Testis (tissue), 3 donors: ENCODE measurements around the gene SH3BP2. TPM values are rescaled to one million over a fixed set of nuclear protein-coding genes. Genes with fewer than 3 reads are reported as not detected.

Experiments used
- DNase-seq: peaks from one replicate; pipeline ENCODE4 v3.0.0-alpha.2; 2019
- H3K27ac ChIP-seq, 2 donors: fragments of 200-600 bp; sonication (generic); one replicate each; pipeline ENCODE4 v1.5.1; 2019
- H3K27me3 ChIP-seq: fragments of 200-600 bp; sonication (generic); one replicate; pipeline ENCODE4 v1.5.1; 2019
- H3K36me3 ChIP-seq: fragments of 200-600 bp; sonication (generic); one replicate; pipeline ENCODE4 v1.5.1; 2017; ENCODE audit warnings: low read depth; ENCODE audit errors: missing control alignments
- H3K4me1 ChIP-seq: fragments of 200-600 bp; sonication (generic); one replicate; pipeline ENCODE4 v1.5.1; 2019
- H3K4me3 ChIP-seq, 2 donors: fragments of 200-600 bp; sonication (generic); one replicate each; pipeline ENCODE4 v1.5.1; 2017 to 2019
- H3K9me3 ChIP-seq: fragments of 200-600 bp; sonication (generic); one replicate; pipeline ENCODE4 v1.5.1; 2017
- POLR2A ChIP-seq: fragments of 450-650 bp; IDR thresholded peaks from one replicate; pipeline ENCODE4 v1.6.1; 2017; ENCODE audit warnings: antibody characterized with exemption, mild to moderate bottlenecking, moderate library complexity
- WGBS, 2 donors: methylation state at CpG; one replicate each; pipeline ENCODE4 v1.1.5; 2018; 5-methylcytosine and 5-hydroxymethylcytosine counted together
- intact Hi-C: fragments of 100-400 bp; cut with DNase I; formaldehyde crosslinking; loops from one replicate; pipeline ENCODE4 v1.15.1; 2023; ENCODE audit warnings: low total_unique reads
- polyA plus RNA-seq: library from polyadenylated mRNA; stranded (reverse); fragments of 350-450 nt; fragmentation: Illumina TruSeq; extraction: RNeasy Lipid Tissue Mini Kit (QIAGEN cat#74804); gene quantifications from one replicate; pipeline ENCODE4 v1.2.3, GENCODE V29; 2014; ENCODE audit warnings: low read depth, low replicate concordance; ENCODE audit not compliant: insufficient read depth
- total RNA-seq, 2 donors: library from RNA; depleted of rRNA; stranded (reverse); fragments of >200 nt; gene quantifications; one replicate each; pipeline ENCODE4 v1.2.3, GENCODE V29; 2016
- TF ChIP-seq, protein P1 (sequence below), 3 experiments: fragments of 450-650 bp in 2 of 3; fragments of 200-600 bp in 1 of 3; sonication (generic) in 1 of 3; IDR thresholded peaks; one replicate each; pipeline ENCODE4 v1.5.1; 2016 to 2019; ENCODE audit warnings: antibody characterized with exemption in 3 of 3, mild to moderate bottlenecking in 2 of 3, moderate library complexity in 1 of 3

SH3BP2 gene
- total and polyA plus RNA-seq, 3 donors from 2014 or later = 26.6 to 47.3 (median 45.0) TPM

GRCh38 chr4:2868877-2869487, 76.1 kb downstream of the SH3BP2 start:
- TF ChIP-seq POLR2A = no peak
- TF ChIP-seq, protein P1, sequence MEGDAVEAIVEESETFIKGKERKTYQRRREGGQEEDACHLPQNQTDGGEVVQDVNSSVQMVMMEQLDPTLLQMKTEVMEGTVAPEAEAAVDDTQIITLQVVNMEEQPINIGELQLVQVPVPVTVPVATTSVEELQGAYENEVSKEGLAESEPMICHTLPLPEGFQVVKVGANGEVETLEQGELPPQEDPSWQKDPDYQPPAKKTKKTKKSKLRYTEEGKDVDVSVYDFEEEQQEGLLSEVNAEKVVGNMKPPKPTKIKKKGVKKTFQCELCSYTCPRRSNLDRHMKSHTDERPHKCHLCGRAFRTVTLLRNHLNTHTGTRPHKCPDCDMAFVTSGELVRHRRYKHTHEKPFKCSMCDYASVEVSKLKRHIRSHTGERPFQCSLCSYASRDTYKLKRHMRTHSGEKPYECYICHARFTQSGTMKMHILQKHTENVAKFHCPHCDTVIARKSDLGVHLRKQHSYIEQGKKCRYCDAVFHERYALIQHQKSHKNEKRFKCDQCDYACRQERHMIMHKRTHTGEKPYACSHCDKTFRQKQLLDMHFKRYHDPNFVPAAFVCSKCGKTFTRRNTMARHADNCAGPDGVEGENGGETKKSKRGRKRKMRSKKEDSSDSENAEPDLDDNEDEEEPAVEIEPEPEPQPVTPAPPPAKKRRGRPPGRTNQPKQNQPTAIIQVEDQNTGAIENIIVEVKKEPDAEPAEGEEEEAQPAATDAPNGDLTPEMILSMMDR (IDR thresholded peaks at IDR 0.05) = no peak
- no peaks in the 10 kb centered on the region for H3K36me3 ChIP-seq
- intact Hi-C loops = no loop called here
- H3K4me3 ChIP-seq = no peak overlapping the region
- no peak for DNase-seq
- H3K4me1 ChIP-seq = peaks cover 59% of the 10 kb centered on the region
- peak overlapping the region; percentile 14 to 68 for H3K27ac ChIP-seq
- 53 to 54% methylated on average over 12 of the region's 12 CpGs for WGBS, 2 donors
- H3K27me3 ChIP-seq = no peaks in the 10 kb centered on the region
- no peaks in the 10 kb centered on the region for H3K9me3 ChIP-seq

DNA sequence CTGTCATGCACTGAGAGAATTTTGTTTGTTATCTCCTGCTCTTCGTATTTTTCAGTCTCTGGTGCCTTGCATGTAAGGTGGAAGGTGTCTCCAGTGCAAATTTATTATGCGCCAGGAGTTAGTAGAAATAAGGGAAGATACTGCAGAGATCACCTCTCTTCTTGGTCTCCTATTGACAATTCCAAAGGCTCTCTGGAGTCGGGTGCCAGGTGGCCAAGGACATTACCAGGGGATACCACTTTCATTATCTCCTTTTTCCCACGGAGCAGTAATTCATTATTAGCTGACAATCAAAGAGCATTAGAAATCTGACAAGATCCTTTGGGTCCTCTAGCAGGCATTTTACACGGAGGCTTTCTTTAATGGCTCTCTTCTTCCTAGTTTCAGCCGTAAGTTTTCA, 76.8 kb downstream of the SH3BP2 start:
- H3K4me3 ChIP-seq = no peak overlapping the region
- H3K27ac ChIP-seq = peak overlapping the region in 1 of 2 donors; percentile 68
- 52 to 55% methylated on average over 6 of the region's 6 CpGs for WGBS, 2 donors
- no peaks in the 10 kb centered on the region for H3K36me3 ChIP-seq
- TF ChIP-seq, protein P1 (IDR thresholded peaks at IDR 0.05) = no peak
- TF ChIP-seq POLR2A = no peak
- DNase-seq = no peak
- intact Hi-C loops = no loop called here
- H3K27me3 ChIP-seq = no peaks in the 10 kb centered on the region
- no peaks in the 10 kb centered on the region for H3K9me3 ChIP-seq
- H3K4me1 ChIP-seq = peaks cover 59% of the 10 kb centered on the region

DNA sequence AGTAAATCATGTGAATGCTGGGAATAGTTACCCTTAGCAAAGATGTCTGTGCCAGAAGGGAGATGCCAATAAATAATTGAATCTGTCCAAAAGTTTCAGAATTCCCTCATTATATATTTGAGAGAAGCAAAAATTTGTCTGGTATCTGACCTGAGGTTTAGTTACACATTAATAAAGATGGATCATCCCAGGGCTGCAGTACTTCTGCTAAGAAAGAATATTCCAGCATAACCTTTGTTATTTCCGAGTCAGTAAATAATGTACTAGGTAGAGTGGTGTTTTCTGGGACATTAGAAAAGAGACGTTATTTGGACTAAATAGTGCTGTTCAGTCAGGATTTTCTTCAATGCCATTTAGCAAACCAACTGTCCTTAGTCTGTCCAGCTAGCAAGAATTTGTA, 77.2 kb downstream of the SH3BP2 start:
- no peaks in the 10 kb centered on the region for H3K27me3 ChIP-seq
- no peak for DNase-seq
- TF ChIP-seq, protein P1 (IDR thresholded peaks at IDR 0.05) = no peak
- TF ChIP-seq POLR2A = no peak
- WGBS, 2 donors = 34 to 46% methylated on average over 2 of the region's 2 CpGs
- H3K36me3 ChIP-seq = no peaks in the 10 kb centered on the region
- H3K4me1 ChIP-seq = peaks cover 57% of the 10 kb centered on the region
- peak overlapping the region in 1 of 2 donors; percentile 68 for H3K27ac ChIP-seq
- no peaks in the 10 kb centered on the region for H3K9me3 ChIP-seq
- intact Hi-C loops = no loop called here
- no peak overlapping the region for H3K4me3 ChIP-seq

DNA sequence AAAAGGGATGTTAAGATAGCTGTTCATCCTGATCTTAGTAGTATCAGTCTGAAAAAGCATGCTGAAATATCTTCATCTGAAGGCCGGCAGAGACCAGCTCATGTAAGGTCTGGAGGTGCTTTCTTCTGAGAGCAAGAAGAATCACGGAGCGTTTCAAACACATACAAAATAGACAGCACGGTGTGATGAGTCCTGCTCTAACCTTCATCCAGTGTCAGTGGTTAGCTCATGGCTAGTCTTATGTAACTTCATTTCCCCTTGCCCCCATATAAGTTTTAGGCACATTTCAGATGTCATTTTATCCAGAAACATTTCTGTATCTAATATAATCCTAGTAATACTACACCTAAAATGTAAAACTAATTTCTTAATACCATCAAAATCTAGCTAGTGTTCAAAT, 78.6 kb downstream of the SH3BP2 start:
- no peak for DNase-seq
- WGBS, 2 donors = 81 to 91% methylated on average over 4 of the region's 4 CpGs
- no peak for TF ChIP-seq POLR2A
- TF ChIP-seq, protein P1 (IDR thresholded peaks at IDR 0.05) = no peak
- Histone ChIP-seq H3K27me3 (no peaks in the 10 kb centered on the region), H3K4me3 (no peak overlapping the region), H3K36me3 (no peaks in the 10 kb centered on the region), H3K9me3 (no peaks in the 10 kb centered on the region), H3K4me1 (peaks cover 43% of the 10 kb centered on the region), H3K27ac (no peak overlapping the region)
- intact Hi-C loops = no loop called here

DNA sequence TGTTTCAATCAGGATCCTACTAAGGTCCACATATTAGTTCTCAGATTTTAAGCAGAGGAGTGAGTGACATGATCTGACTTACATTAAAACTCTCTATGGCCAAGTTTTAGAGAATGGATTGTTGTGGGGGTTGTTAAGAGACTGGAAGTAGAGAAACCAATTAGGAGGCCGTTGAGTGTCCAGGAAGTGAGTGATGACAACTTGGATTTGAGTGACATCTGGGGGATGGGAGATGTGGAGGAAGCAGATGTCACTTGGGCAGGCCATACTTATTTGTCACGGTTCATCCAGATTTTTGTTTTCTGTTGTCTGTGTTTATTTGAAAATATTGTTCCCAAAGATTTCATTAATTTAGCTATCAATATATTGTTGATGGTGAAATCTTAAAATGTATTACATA, 79.0 kb downstream of the SH3BP2 start:
- no peaks in the 10 kb centered on the region for H3K9me3 ChIP-seq
- intact Hi-C loops = no loop called here
- DNase-seq = no peak
- no peak overlapping the region for H3K27ac ChIP-seq
- 62 to 69% methylated on average over 2 of the region's 2 CpGs for WGBS, 2 donors
- H3K27me3 ChIP-seq = no peaks in the 10 kb centered on the region
- no peaks in the 10 kb centered on the region for H3K36me3 ChIP-seq
- no peak overlapping the region for H3K4me3 ChIP-seq
- H3K4me1 ChIP-seq = peaks cover 38% of the 10 kb centered on the region
- TF ChIP-seq POLR2A = no peak
- TF ChIP-seq, protein P1 (IDR thresholded peaks at IDR 0.05) = no peak
